Lower lobe of right lung (tissue), 2 donors: ENCODE results near the gene NFXL1. TPM values are rescaled to one million over a fixed set of nuclear protein-coding genes. Genes with fewer than 3 reads are reported as not detected.

Experiments
- ATAC-seq, 2 donors: fragments of 200-7000 bp; cut with Tn5 transposase; one replicate each; pipeline ENCODE4 v1.9.1; 2020 to 2022; ENCODE audit warnings: mild to moderate bottlenecking in 2 of 2, moderate library complexity in 2 of 2
- DNase-seq: peaks from one replicate; pipeline ENCODE4 v3.0.0-alpha.2; 2020
- H3K27ac ChIP-seq: fragments of 200-600 bp; one replicate; pipeline ENCODE4 v1.8.0; 2022
- H3K27me3 ChIP-seq: fragments of 200-600 bp; one replicate; pipeline ENCODE4 v1.8.0; 2022; ENCODE audit warnings: low read depth
- H3K36me3 ChIP-seq: fragments of 200-600 bp; one replicate; pipeline ENCODE4 v1.8.0; 2022; ENCODE audit warnings: mild to moderate bottlenecking
- H3K4me1 ChIP-seq: fragments of 200-600 bp; one replicate; pipeline ENCODE4 v1.8.0; 2022
- H3K4me3 ChIP-seq: fragments of 200-600 bp; one replicate; pipeline ENCODE4 v1.8.0; 2022; ENCODE audit warnings: mild to moderate bottlenecking
- H3K9me3 ChIP-seq: fragments of 200-600 bp; one replicate; pipeline ENCODE4 v1.8.0; 2022
- intact Hi-C: fragments of 100-400 bp; cut with DNase I; formaldehyde crosslinking; loops from one replicate; pipeline ENCODE4 v1.11.0; 2022
- total RNA-seq: library from RNA; stranded (reverse); fragmentation: NEBNext Ultra II Directional; extraction: Animal tissue kit (Norgen Biotek cat#: 25700); gene quantifications from one replicate; pipeline ENCODE4 v1.2.1, GENCODE V29; 2021
- TF ChIP-seq, protein P1 (sequence below): fragments of 200-600 bp; IDR thresholded peaks from one replicate; pipeline ENCODE4 v1.8.0; 2022; ENCODE audit warnings: antibody characterized with exemption, mild to moderate bottlenecking
- donor health status: DM: no; HTN: yes; CAD: no; lungs with severe emphysema.

The NFXL1 gene
- total RNA-seq, 1 donor from 2014 or later: 13.4 TPM

DNA sequence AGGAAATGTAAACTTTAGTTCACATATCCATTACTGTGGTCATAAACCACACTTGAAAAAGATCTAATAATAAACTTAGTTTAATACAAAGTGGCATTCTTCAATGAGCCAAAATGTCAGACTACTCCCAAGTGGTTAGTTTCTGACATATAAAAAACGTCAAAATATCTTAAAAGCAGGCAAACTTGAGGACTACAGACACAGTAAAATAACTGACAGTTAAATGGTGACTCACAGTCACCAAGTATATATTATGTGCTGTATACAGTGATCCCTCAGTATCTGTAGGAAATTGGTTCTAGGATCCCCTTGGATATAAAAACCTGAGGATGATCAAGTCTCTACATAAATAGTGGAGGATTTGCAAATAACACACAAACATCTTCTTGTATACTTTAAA, 64.9 kb downstream of the NFXL1 start:
- no peak overlapping the region for H3K4me3 ChIP-seq
- intact Hi-C loops: no loop called here
- H3K4me1 ChIP-seq: no peaks in the 10 kb centered on the region
- no peaks in the 10 kb centered on the region for H3K27me3 ChIP-seq
- no peak overlapping the region for H3K27ac ChIP-seq
- TF ChIP-seq, protein P1, sequence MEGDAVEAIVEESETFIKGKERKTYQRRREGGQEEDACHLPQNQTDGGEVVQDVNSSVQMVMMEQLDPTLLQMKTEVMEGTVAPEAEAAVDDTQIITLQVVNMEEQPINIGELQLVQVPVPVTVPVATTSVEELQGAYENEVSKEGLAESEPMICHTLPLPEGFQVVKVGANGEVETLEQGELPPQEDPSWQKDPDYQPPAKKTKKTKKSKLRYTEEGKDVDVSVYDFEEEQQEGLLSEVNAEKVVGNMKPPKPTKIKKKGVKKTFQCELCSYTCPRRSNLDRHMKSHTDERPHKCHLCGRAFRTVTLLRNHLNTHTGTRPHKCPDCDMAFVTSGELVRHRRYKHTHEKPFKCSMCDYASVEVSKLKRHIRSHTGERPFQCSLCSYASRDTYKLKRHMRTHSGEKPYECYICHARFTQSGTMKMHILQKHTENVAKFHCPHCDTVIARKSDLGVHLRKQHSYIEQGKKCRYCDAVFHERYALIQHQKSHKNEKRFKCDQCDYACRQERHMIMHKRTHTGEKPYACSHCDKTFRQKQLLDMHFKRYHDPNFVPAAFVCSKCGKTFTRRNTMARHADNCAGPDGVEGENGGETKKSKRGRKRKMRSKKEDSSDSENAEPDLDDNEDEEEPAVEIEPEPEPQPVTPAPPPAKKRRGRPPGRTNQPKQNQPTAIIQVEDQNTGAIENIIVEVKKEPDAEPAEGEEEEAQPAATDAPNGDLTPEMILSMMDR: no peak
- no peak for DNase-seq
- H3K9me3 ChIP-seq: no peaks in the 10 kb centered on the region
- peaks cover 17% of the 10 kb centered on the region for H3K36me3 ChIP-seq
- ATAC-seq: no peak

DNA sequence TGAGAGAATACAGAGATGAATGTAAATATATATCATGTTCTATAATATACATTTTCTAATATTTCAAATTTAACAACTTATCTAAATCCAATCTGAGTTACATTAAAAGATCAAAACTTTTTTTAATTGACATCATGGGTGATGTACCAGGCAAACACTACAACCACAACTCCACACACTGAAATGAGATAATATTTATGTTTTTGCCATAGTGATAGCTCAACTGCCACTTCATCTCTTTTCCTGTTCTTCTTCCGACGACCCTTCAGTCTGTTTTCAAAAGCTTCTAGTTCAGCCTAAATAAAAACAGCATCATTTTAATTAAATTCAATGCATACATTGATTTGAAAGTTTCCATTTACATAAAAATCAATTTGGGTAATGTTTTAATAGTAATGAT, 66.3 kb downstream of the NFXL1 start:
- intact Hi-C loops: no loop called here
- peaks cover 26% of the 10 kb centered on the region for H3K36me3 ChIP-seq
- TF ChIP-seq, protein P1: no peak
- DNase-seq (no peak), ATAC-seq (no peak)
- H3K4me3 ChIP-seq: no peak overlapping the region
- H3K27ac ChIP-seq: no peak overlapping the region
- H3K4me1 ChIP-seq: no peaks in the 10 kb centered on the region
- no peaks in the 10 kb centered on the region for H3K27me3 ChIP-seq
- no peaks in the 10 kb centered on the region for H3K9me3 ChIP-seq

DNA sequence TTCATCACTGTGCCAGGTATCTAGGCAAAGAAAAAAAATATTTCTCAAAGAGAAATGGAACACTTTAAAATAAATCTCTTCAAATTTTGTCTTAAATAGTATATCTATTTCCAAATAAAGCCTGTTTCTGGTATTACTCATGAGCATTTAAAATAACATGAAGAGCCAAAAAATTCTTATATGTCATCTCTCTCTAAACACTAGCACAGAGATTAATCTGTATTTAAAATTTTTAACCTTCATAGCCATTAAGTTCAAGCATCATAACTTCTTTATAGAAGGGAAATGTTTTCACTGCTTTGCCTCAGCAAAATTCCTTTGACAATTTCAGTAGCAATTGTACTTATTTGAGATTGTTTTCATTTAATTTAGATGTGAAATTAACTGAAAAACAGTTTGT, 71.4 kb downstream of the NFXL1 start:
- intact Hi-C loops: no loop called here
- Histone ChIP-seq H3K9me3 (no peaks in the 10 kb centered on the region), H3K4me3 (no peak overlapping the region), H3K27me3 (no peaks in the 10 kb centered on the region), H3K4me1 (peaks cover 4% of the 10 kb centered on the region), H3K36me3 (peaks cover 16% of the 10 kb centered on the region), H3K27ac (no peak overlapping the region)
- no peak for DNase-seq
- TF ChIP-seq, protein P1: no peak
- no peak for ATAC-seq

DNA sequence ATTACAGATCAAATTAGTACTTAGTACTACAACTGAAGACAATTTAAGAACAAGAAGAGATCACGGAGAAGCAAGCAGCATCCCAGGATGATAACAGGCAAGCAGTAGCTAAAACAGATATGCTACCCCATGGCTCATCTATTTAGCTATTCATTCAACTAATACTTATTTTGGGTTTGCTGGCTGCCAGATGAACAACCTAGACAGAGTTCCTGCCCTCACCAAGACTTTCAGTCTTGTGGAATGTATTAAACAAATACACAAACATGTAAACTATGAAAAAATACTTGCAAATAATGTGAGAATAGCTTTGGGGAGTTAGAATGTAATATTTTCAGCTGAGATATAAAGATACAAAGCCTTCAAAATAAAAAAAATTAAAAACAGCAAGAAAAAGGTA, 74.1 kb downstream of the NFXL1 start:
- no peaks in the 10 kb centered on the region for H3K9me3 ChIP-seq
- peaks cover 10% of the 10 kb centered on the region for H3K36me3 ChIP-seq
- intact Hi-C loops: no loop called here
- ATAC-seq (no peak), DNase-seq (no peak)
- H3K27ac ChIP-seq: no peak overlapping the region
- TF ChIP-seq, protein P1: no peak
- peaks cover 5% of the 10 kb centered on the region for H3K27me3 ChIP-seq
- H3K4me3 ChIP-seq: no peak overlapping the region
- peaks cover 30% of the 10 kb centered on the region for H3K4me1 ChIP-seq

DNA sequence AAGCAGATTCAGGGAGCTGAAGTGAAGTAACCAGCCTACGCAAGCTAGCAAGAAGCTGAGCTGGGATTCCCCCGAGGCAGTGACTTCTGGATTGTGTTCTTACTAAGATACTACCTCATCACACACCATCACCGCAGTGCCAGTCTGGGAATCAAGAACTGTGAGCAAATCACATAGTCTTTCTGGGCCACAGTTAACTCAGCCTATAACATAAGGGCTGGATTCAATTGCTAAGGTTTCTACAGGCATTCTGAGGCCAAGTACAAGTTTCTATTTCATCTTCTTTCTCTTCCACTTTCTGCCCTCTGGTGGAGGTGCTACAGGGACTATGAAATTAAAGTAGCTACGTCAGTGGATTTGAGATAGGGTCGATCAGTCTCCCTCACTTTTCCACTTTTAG, 75.1 kb downstream of the NFXL1 start:
- Histone ChIP-seq H3K9me3 (no peaks in the 10 kb centered on the region), H3K36me3 (peaks cover 7% of the 10 kb centered on the region), H3K4me3 (no peak overlapping the region), H3K27me3 (peaks cover 5% of the 10 kb centered on the region), H3K27ac (no peak overlapping the region), H3K4me1 (peaks cover 30% of the 10 kb centered on the region)
- DNase-seq: no peak
- intact Hi-C loops: loop anchor here (10.0 kb wide), 1 partner anchor 154 kb away; no protein-coding TSS in a partner anchor
- no peak for ATAC-seq
- TF ChIP-seq, protein P1: peak; percentile 24

DNA sequence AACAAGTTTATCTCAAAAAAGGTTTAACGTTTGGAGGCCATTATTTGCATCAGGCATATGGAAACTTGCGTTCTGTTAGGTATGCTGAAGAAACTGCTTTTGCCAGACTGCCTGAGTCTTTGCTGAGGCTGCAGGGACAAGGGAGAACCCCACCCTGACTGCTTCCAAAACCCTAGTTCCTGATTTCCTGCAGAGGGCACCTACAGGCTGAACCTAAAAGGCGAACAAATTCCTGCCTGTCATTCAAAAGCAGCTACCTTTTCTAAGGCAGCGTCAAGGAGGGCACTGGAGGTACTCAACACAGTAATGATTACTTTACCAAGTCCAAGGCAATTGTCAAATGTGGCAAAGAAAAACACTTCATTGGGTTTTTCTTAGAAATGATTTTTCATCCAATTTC, 75.9 kb downstream of the NFXL1 start:
- intact Hi-C loops: loop anchor here (10.0 kb wide), 1 partner anchor 154 kb away; no protein-coding TSS in a partner anchor
- no peak for ATAC-seq
- no peaks in the 10 kb centered on the region for H3K36me3 ChIP-seq
- peaks cover 5% of the 10 kb centered on the region for H3K27me3 ChIP-seq
- no peak for DNase-seq
- H3K4me1 ChIP-seq: peaks cover 30% of the 10 kb centered on the region
- H3K9me3 ChIP-seq: no peaks in the 10 kb centered on the region
- TF ChIP-seq, protein P1: no peak
- no peak overlapping the region for H3K27ac ChIP-seq
- H3K4me3 ChIP-seq: no peak overlapping the region
